Natural killer cell (primary cell): ENCODE data around the gene TENT4B. TPM values are rescaled to one million over a fixed set of nuclear protein-coding genes. Genes with fewer than 3 reads are reported as not detected.

ENCODE experiments used
- ATAC-seq, 3 donors: fragments of 150-1000 bp in 2 of 3; fragments of 200-7000 bp in 1 of 3; cut with Tn5 transposase; 1 replicate in 1 of 3; 2 replicates in 2 of 3; pipeline ENCODE4 v1.10.0; 2021; ENCODE audit warnings: mild to moderate bottlenecking in 2 of 3, moderate library complexity in 2 of 3
- DNase-seq, 2 donors: peaks; one replicate each; pipeline versions ENCODE4 v3.0.0 to v3.0.0-alpha.2; 2013 to 2021; ENCODE audit warnings: mixed read lengths in 1 of 2
- H3K27ac ChIP-seq: one replicate; pipeline ENCODE4 v1.5.1; 2013; ENCODE audit warnings: mild to moderate bottlenecking, low read length
- H3K27me3 ChIP-seq: one replicate; pipeline ENCODE4 v1.6.1; 2013; ENCODE audit warnings: low read length; ENCODE audit not compliant: control insufficient read depth, insufficient read depth
- H3K36me3 ChIP-seq: one replicate; pipeline ENCODE4 v1.6.1; 2013; ENCODE audit warnings: low read length; ENCODE audit not compliant: control insufficient read depth, insufficient read depth
- H3K4me1 ChIP-seq: one replicate; pipeline ENCODE4 v1.6.1; 2013; ENCODE audit warnings: low read length; ENCODE audit not compliant: control insufficient read depth, insufficient read depth
- H3K4me3 ChIP-seq: one replicate; pipeline ENCODE4 v1.5.1; 2013; ENCODE audit warnings: low read length
- H3K9me3 ChIP-seq: one replicate; pipeline ENCODE4 v1.6.1; 2013; ENCODE audit warnings: low read length; ENCODE audit not compliant: control insufficient read depth, insufficient read depth
- H3K27ac Mint-ChIP-seq, 2 donors: one replicate each; pipeline ENCODE4 v1.8.0; 2022; ENCODE audit warnings: mild to moderate bottlenecking in 2 of 2, mixed read lengths in 2 of 2, moderate library complexity in 1 of 2
- H3K27me3 Mint-ChIP-seq, 2 donors: one replicate each; pipeline ENCODE4 v1.8.0; 2022; ENCODE audit warnings: low read depth in 2 of 2, mixed read lengths in 2 of 2
- H3K36me3 Mint-ChIP-seq: one replicate; pipeline ENCODE4 v1.8.0; 2022; ENCODE audit warnings: mixed read lengths
- H3K4me1 Mint-ChIP-seq, 2 donors: one replicate each; pipeline ENCODE4 v1.8.0; 2022; ENCODE audit warnings: mixed read lengths in 2 of 2
- H3K4me3 Mint-ChIP-seq: one replicate; pipeline ENCODE4 v1.8.0; 2022; ENCODE audit warnings: mild to moderate bottlenecking, moderate library complexity, mixed read lengths
- H3K9me3 Mint-ChIP-seq, 2 donors: one replicate each; pipeline ENCODE4 v1.8.0; 2022; ENCODE audit warnings: mixed read lengths in 2 of 2
- WGBS: methylation state at CpG from one replicate; pipeline ENCODE4 v1.1.7; 2013; ENCODE audit warnings: missing lambda C conversion rate; ENCODE audit not compliant: insufficient coverage; 5-methylcytosine and 5-hydroxymethylcytosine counted together
- intact Hi-C: fragments of 100-400 bp; cut with micrococcal nuclease; formaldehyde crosslinking; loops from one replicate; pipeline ENCODE4 v1.14.2; 2022
- total RNA-seq, 4 donors: library from RNA; stranded (reverse); fragments of 120-200 nt in 1 of 4; gene quantifications; one replicate each; pipeline versions ENCODE4 v1.2.3 to v1.2.4, GENCODE V29; 2013 to 2022
- TF ChIP-seq, protein P1 (sequence below): fragments of 200-600 bp; IDR thresholded peaks from one replicate; pipeline ENCODE4 v1.8.0; 2022; ENCODE audit warnings: antibody characterized with exemption

The TENT4B gene
- total RNA-seq, 3 donors from 2014 or later (not counting 1 experiment from before 2014, with no cell fraction given): 37.5 to 48.7 (median 44.4) TPM

GRCh38 chr16:50270510-50271147 is 117.5 kb downstream of the TENT4B start:
- Histone ChIP-seq H3K27me3 (no peaks in the 10 kb centered on the region), H3K36me3 (peaks cover 12% of the 10 kb centered on the region), H3K27ac (peak overlapping the region; percentile 93), H3K4me3 (no peak overlapping the region), H3K9me3 (no peaks in the 10 kb centered on the region), H3K4me1 (peaks cover 94% of the 10 kb centered on the region)
- no peak for ATAC-seq
- WGBS: 83% methylated on average over 12 of the region's 13 CpGs
- no peaks in the 10 kb centered on the region for H3K27me3 Mint-ChIP-seq
- peak overlapping the region; percentile 88 for H3K4me3 Mint-ChIP-seq
- peak overlapping the region; percentile 91 to 99 for H3K27ac Mint-ChIP-seq
- DNase-seq: no peak
- peaks cover 78 to 95% of the 10 kb centered on the region in 2 donors for H3K4me1 Mint-ChIP-seq
- intact Hi-C loops: no loop called here
- H3K9me3 Mint-ChIP-seq: no peaks in the 10 kb centered on the region
- H3K36me3 Mint-ChIP-seq: no peaks in the 10 kb centered on the region
- TF ChIP-seq, protein P1, sequence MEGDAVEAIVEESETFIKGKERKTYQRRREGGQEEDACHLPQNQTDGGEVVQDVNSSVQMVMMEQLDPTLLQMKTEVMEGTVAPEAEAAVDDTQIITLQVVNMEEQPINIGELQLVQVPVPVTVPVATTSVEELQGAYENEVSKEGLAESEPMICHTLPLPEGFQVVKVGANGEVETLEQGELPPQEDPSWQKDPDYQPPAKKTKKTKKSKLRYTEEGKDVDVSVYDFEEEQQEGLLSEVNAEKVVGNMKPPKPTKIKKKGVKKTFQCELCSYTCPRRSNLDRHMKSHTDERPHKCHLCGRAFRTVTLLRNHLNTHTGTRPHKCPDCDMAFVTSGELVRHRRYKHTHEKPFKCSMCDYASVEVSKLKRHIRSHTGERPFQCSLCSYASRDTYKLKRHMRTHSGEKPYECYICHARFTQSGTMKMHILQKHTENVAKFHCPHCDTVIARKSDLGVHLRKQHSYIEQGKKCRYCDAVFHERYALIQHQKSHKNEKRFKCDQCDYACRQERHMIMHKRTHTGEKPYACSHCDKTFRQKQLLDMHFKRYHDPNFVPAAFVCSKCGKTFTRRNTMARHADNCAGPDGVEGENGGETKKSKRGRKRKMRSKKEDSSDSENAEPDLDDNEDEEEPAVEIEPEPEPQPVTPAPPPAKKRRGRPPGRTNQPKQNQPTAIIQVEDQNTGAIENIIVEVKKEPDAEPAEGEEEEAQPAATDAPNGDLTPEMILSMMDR: no peak

DNA sequence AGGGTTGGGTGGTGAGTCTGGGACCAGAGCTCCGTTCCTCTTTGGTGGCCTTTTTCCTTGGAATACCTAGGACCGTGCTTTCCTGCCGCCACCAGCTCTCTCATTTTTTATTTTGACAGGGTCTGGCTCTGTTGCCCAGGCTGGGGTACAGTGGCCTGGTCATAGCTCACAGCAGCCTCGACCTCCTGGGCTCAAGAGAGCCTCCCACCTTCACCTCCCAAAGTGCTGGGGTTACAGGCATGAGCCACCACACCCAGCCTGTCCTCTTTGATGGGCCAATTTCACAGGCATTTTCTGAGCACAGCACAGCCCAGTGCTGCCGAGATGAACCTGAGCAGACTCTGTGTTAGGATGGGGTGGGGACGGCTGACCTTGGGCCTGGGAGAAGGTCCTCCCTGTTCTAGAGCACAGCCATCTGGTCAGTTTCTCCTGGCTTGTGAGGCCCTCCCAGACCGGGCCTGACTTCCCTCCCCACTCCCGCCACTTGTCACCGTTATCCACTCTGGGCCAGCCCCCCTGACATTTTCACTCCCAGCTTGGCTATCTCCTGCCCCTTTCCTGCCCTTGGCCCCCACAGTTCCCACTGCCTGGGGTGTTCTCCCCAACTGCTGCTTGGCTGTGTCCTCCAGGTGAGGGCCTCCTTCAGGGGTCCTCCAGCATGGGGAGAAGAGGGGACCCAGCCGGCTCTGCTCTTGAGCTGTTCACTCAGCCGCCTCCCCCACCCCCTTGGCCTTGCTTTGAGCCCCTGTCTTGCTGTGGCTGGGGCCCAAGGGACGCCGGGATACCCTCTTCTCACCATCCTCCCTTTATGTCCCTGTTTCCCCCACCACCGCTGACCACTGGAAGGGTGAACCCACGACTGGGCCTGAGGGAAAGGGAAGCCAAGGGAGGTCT is 118.3 kb downstream of the TENT4B start:
- WGBS: 74% methylated on average over 14 of the region's 15 CpGs
- Mint-ChIP-seq H3K27ac (peak overlapping the region; percentile 91 to 99), H3K4me1 (peaks cover 76 to 89% of the 10 kb centered on the region in 2 donors), H3K9me3 (no peaks in the 10 kb centered on the region), H3K27me3 (no peaks in the 10 kb centered on the region), H3K36me3 (no peaks in the 10 kb centered on the region), H3K4me3 (peak overlapping the region; percentile 67)
- TF ChIP-seq, protein P1: no peak
- no peak overlapping the region for H3K4me3 ChIP-seq
- peaks cover 12% of the 10 kb centered on the region for H3K36me3 ChIP-seq
- ATAC-seq (no peak), DNase-seq (no peak)
- no peaks in the 10 kb centered on the region for H3K27me3 ChIP-seq
- H3K9me3 ChIP-seq: no peaks in the 10 kb centered on the region
- peak overlapping the region; percentile 93 for H3K27ac ChIP-seq
- peaks cover 95% of the 10 kb centered on the region for H3K4me1 ChIP-seq
- intact Hi-C loops: no loop called here

GRCh38 chr16:50272111-50272571 is 119.0 kb downstream of the TENT4B start:
- H3K4me1 ChIP-seq: peaks cover 97% of the 10 kb centered on the region
- Mint-ChIP-seq H3K27me3 (no peaks in the 10 kb centered on the region), H3K36me3 (no peaks in the 10 kb centered on the region), H3K27ac (peak overlapping the region; percentile 91 to 99), H3K9me3 (no peaks in the 10 kb centered on the region), H3K4me1 (peaks cover 82 to 86% of the 10 kb centered on the region in 2 donors), H3K4me3 (peak overlapping the region; percentile 76)
- intact Hi-C loops: no loop called here
- no peak overlapping the region for H3K4me3 ChIP-seq
- no peak for ATAC-seq
- DNase-seq: no peak
- H3K36me3 ChIP-seq: peaks cover 12% of the 10 kb centered on the region
- H3K27ac ChIP-seq: peak overlapping the region; percentile 93
- no peaks in the 10 kb centered on the region for H3K27me3 ChIP-seq
- TF ChIP-seq, protein P1: no peak
- 44% methylated on average over 7 of the region's 7 CpGs for WGBS
- H3K9me3 ChIP-seq: no peaks in the 10 kb centered on the region
